GM18511 (cell line): ENCODE measurements around the gene MRPS5.
"Not testable (repeated sequence)": the region's sequence is repeated elsewhere in the genome, so short reads cannot be mapped to it uniquely, and the experiment has no call there.

Source experiments
- ATAC-seq: cut with Tn5 transposase; IDR thresholded peaks from one replicate; pipeline ENCODE4 v1.9.1; 2021; ENCODE audit warnings: mild to moderate bottlenecking, moderate library complexity; ENCODE audit not compliant: unreplicated experiment

MRPS5 gene

GRCh38 chr2:95048825-95049682 is 72.6 kb downstream of the MRPS5 start:
- no peak for ATAC-seq

- no peak for ATAC-seq
These were observed 73.7 kb downstream of the MRPS5 start for GRCh38 chr2:95047629-95048510.

GRCh38 chr2:95046371-95047112 is 75.1 kb downstream of the MRPS5 start:
- ATAC-seq: no peak

DNA sequence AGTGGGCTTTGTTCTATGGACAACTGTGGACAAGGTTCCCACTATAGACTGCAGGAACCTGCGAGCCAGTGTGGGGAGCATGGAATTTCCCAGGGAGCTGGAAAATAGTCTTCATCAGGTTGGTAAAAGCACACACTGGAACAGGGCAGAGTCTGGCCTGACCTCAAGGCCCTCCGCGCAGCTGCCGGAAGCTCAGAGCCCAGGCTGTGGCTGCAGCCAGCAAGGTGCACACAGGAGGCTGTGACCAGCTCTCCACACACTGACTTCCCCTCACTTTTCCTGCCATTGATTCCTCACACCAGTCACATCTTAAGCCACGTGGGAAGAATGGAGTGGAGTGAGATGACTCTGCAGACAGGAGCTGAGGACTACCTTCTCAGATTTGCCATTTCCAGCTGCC is 77.0 kb downstream of the MRPS5 start:
- no peak for ATAC-seq

- ATAC-seq: peak; percentile 63
These were observed 78.1 kb downstream of the MRPS5 start for GRCh38 chr2:95043300-95044093.

DNA sequence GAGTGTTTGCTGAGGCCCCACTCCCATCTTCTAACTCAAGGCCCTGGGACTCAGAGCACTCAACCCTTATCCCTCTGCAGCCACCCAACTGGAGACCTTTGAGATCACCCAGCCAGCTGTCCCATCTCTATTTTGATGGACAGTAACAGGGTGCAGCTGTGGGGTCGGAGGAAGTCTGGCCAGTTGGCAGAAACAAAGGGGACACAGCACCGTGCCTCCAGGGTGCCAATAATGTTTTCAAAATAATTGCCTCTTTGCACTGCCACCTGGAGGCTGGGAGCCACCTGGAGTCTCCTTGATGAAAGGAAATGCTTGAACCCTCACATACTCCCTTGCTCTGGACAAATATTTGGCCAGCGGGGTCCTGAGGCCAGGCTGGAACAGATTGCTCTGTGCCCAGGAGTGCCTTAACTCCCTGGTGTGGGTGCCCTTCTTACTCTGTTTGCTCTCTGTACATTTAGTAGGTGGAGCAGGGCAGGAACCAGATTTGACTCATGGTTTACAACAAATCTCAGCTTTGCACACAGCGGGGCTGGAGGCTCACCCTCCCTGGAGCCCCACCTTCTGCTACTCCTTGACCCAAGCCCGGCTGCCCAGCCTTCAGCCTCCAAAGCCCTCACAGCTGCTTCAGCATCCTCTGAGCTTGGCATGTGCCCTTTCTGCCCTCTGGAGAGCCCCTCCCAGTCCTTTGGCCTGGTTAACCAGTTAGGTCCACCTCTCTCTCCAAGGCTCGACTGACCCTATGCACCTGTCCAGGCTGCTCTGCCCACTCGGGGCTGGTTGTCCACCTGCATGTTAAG is 78.9 kb downstream of the MRPS5 start:
- ATAC-seq: peak; percentile 30

GRCh38 chr2:95041824-95042442 is 79.7 kb downstream of the MRPS5 start:
- peak; percentile 42 for ATAC-seq

DNA sequence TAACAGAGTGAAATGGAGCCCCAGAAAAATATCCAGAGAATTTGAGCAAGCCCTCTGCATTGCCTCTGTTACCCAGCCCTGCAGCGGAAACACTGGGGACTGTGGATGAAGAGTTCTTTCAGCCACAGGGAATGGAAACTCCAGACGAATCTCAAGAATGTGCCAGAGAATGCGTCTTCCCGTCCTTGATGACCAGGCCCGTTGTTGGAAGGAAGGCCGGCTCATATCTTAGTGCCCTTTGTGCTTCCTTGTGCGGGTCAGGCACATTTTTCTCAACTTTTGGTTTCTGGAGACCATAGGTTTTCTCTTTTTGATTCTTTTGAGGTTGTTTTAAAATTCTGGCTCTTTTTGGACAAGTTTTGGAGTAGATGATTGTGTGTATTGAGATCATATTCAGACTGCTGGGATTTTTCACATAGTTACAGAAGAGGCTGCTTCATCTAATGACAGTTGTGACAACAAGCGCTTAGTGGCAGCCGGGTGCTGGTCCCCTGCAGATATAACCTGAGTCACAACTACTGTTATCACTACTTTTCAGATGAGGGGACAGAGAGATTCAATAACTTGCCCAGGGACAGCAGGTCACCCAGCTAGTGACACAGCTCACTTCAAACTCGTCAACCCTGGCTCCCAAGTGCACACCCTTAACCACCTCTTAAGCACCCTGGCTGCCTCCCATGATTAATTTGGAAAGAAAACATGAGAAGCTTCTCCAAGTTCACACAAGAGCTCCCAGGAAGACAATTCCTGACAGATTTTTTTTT is 80.4 kb downstream of the MRPS5 start:
- ATAC-seq: no peak

DNA sequence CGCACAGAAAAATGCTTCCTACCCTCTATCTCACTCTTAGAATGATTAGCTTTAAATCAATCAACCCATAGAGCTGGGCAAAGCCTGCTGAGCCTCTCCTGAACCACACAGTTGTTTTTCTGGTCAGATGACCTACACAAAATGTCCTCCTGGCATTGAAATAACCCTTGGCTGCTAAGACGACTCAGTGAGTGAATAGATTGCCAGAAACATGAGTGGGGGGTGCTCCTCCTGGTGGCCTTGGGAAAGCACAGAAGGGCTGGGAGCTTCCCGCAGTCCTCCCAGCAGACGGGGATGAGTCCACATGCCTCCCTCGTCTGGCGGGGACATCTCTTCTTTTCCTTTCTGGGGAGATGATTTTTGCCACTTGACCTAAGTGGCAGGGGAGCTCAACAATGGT is 81.2 kb downstream of the MRPS5 start:
- no peak for ATAC-seq

GRCh38 chr2:95039978-95040377 is 81.6 kb downstream of the MRPS5 start:
- ATAC-seq: no peak

DNA sequence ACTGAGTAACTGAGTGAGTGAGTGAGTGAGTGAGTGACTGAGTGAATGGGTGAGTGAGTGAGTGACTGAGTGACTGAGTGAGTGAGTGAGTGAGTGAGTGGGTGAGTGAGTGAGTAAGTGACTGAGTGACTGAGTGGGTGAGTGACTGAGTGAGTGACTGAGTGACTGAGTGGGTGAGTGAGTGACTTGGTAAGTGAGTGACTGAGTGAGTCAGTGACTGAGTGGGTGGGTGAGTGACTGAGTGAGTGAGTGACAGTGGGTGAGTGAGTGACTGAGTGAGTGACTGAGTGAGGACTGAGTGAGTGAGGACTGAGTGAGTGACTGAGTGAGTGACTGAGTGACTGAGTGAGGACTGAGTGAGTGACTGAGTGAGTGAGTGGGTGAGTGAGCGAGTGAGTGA is 82.2 kb downstream of the MRPS5 start:
- ATAC-seq: no peak

DNA sequence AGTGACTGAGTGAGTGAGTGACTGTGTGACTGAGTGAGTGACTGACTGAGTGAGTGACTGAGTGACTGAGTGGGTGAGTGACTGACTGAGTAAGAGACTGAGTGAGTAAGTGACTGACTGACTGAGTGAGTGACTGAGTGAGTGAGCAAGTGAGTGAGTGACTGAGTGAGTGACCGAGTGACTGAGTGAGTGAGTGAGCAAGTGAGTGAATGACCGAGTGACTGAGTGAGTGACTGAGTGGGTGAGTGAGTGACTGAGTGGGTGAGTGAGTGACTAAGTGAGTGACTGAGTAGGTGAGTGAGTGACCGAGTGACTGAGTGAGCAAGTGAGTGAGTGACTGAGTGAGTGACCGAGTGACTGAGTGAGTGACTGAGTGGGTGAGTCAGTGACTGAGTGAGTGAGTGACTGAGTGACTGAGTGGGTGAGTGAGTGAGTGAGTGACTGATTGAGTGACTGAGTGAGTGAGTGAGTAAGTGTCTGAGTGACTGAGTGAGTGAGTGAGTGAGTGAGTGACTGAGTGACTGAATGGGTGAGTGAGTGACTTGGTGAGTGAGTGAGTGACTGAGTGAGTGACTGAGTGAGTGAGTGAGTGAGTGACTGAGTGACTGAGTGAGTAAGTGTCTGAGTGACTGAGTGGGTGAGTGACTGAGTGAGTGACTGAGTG is 82.8 kb downstream of the MRPS5 start:
- no peak for ATAC-seq

GRCh38 chr2:95037841-95038585 is 83.6 kb downstream of the MRPS5 start:
- not testable (repeated sequence) for ATAC-seq

DNA sequence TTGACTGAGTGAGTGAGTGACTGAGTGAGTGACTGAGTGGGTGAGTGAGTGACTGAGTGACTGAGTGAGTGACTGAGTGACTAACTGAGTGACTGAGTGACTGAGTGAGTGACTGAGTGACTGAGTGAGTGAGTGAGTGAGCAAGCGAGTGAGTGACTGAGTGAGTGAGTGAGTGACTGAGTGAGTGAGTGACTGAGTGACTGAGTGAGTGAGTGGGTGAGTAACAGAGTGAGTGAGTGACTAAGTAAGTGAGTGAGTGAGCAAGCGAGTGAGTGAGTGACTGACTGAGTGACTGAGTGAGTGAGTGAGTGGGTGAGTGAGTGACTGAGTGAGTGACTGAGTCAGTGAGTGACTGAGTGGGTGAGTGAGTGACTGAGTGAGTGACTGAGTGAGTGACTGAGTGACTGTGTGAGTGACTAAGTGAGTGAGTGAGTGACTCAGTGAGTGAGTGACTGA is 84.2 kb downstream of the MRPS5 start:
- ATAC-seq: no peak

GRCh38 chr2:95036596-95037383 is 84.8 kb downstream of the MRPS5 start:
- ATAC-seq: no peak
